GF-D8 (cell line): ENCODE data around the gene SORCS2.

ENCODE experiments used
- DNase-seq: peaks from one replicate; lab custom pipeline; 2025; lab: John Stamatoyannopoulos, UW

The SORCS2 gene

DNA sequence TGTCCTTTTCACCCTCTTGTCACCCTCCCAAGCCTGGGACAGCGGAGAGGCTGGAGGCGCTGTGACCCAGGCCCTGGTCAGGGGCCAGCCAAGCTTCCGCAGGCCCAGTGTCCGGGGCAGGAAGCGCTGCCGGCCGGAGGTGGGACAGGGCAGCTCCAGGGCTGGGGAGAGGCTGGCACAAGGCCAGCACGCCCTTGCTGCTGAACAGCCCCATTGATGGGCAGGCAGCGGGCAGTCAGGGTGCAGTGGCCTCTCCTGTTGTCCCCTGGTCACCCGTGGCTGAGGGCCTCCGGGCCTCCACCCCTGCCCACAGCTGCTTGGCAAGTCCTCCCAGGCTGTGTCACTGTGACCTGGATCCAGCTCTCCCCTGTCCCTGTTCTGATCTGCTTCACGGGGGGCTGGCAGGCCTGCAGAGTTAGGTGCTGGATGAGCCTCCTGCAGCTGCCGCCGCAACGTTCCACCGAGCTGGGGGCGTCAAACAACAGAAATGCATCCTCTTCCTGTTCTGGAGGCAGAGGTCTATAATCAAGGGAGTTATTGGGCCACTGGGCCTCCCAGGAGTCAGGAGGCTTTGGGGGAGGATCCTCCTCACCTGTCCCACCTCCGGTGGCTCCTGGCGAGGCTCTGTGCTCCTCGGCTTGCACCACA lies 134.5 kb downstream of the SORCS2 start:
- DNase-seq, result no peak

DNA sequence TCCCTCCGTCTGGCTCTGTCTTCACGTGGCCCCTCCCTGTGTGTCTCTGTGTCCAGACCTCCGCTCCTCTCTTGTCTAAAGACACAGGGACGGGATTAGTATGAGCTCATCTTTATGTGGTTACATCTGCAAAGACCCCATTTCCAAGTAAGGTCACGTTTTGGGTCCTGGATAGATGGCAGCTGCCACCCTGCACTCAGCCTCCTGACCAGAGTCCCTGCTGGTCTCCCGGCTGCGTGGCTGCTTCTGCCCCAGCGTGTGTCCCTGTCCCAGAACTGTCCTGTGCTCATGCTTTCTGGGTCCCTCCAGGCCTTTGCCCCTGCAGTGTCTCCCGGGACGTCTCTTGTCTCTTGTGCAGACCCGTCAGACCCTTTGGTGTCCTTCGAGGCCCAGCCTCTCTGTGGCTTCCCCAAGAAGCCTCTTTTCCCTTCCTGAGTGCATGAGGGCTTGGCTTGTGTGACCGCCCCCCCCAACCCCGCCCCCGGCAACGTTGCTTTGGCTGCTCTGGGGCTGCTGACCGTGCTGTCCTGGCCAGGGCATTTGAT lies 135.1 kb downstream of the SORCS2 start:
- no peak for DNase-seq

DNA sequence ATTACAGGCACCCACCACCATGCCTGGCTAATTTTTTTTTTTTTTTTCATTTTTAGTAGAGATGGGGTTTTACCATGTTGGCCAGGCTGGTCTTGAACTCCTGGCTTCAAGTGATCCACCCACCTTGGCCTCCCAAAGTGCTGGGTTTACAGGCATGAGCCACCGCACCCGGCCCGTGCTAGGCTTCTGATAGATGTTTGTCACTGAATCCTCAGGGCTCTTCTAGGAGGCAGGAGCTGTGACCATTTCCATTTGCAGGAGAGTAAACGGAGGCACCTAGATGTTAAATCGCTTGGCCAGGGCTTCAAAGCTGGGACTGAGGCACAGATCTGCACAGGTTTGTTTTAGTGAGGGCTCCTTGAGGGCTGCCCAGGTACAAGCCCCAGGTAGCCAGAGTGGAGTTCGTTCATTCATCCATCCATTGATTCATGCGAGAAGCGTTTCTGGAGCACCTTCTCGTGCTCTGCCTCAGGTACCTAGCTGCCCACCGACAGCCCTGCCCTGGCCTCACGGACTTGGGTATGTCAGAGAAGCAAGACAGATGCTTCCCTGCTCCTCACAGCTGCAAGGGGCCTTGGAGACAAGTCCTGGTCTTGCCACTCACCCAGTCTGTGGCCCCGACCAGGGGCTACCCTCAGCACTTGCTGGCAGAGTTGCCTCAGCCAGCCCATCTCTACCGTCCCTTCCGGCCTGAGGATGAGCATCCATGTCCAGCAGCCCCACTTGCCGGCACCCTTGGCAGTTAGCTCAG lies 136.0 kb downstream of the SORCS2 start:
- DNase-seq, result no peak

DNA sequence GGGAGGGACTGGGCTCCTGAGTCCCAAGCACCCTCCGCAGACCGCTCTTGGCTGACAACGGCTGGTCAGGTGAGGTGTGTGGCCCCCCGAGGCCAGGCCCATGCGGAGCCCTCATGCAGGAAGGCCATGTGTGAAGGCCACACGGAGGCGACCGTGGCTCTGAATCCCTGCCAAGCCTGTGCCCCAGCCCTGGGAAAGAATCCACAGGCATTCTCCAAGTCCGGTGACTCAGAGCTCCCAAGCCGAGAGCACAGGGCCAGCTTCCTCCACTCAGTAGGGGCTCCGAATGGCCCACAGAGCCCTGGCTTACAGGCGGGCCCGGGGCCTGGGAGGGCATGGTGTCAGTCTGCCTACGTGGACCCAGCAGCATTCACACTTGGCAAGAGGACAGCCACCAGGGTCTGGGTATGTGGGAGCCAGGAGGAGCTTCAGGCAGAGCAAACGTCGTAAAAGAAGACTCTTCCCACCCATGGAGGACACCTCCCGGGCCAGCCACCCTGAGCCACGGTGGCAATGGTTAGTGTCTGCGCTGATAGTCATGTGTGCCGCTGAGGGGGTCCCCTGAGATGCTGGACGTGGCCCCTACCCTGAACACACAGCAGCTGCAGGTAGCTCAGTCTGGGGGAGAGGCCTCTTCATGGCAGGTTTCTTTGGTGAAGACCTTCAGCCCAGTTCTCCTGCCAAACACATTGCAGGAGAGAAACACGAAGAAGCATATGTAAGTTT lies 136.7 kb downstream of the SORCS2 start:
- DNase-seq, result no peak

DNA sequence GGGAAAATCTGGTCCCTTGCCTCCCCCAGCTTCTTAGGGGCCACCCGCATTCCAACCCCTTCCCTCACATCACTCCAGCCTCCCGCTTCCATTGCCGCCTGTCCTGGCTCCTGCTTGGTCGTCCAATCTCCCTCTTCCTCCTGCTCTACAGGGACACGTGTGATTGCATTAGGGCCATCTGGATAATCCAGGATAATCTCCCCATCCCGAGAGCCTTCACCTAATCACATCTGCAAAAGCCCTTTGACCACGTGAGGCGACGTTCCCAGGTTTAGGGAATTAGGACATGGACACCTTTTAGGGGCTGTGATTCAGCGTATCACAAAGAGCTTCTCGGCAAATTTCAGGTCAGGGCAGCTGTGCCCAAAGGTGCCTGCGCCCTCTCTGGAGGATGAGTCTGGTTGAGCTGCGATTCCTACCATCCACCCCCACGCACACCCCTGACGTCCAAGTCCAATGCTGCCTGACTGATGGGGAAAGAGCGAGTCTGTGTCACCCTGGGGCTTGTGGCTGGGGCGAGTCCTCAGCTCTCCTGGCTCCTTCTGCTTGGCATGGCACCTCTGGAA lies 137.8 kb downstream of the SORCS2 start:
- DNase-seq, result no peak

DNA sequence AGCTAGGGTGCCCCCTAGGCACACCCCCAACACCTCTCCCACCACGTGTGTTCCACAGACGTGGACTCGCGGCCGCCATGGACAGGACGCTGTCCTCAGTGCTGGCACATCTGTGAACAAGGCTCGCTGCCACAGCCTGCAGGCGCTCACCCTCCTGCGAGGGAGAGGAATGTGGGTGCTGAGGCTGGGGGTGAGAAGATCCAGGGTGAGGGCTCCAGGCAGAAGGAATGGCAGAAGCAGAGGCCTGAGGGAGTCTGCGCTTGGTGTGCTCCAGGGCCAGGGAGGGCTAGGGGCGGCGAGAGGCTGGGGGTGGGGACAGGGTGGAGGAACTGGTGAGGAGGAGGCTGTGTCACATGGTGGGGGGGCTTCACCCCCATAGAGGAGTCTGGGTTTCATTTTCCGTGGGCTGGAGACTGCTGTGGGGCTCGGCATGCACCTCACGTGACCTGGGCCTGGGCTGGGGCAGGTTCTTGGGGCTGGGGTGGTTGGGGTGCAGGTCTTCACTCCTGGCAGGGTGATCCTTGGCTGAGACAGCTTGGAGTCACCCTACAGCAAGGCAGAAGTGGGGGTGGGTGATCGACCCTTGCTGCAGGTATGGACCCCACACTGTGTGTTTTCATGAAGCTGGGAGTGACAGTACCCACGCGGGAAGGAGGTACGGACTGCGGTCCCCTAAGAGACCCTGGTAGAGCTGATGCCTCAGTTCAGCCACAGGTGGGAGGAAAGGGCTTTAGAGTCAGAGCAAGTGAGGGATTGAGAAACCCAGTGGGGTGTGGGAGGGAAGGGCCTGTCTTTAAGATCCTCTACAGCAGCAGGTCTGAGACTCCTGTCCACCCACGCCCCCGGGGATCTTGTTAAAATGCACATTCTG lies 138.7 kb downstream of the SORCS2 start:
- DNase-seq, result no peak

DNA sequence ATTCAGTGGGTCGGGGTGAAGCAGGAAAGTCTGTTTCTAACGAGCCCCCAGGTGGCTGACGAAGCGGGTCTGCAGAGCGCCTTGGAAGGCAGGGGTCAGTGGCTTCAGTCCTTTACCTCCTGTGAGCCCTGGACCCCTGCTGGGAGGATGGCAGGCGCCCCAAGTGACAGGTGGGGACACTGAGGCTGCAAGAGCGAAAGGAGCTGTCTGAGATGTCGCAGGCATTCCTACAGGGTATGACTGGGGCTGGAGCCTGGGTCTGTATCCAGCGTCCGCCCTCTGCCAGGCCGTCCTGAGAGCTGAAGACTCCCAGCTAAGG lies 139.3 kb downstream of the SORCS2 start:
- no peak for DNase-seq

DNA sequence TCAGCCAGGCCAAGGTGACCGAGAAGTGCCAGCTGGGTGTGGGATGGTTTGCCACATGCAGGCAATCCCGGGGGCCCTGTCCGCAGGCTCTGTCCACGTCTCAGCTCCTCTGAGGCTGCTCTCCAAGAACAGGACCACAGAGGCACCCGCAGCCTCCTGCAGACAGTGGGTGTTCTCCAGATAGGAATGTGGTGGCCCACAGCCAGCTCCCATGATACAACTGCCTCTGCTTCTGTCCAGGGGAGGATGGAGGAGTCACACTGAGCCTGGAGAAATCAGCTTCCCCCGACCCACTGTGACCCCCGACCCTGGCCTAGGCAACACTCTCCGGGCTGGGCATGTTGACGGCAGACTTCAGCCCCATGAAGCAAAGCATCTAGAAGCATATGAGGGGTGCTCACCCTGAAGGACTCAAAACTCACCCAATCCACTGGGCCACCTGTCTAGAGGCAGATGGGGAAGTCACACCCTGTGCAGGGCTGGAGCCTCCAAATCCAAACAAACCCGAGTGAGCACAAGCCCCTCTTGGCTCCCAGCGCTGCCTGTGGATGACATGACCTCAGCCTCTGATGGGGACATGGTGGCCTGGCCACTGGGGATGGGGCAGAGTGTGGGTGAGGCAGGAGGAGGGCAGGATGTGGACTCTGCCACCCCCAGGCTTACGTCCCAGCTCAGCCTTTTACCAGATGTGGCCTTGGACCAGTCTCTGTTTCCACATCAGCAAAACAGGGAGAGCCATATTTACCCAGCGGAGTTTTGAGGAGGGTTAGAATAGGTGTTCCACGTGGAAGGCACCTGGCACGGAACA lies 140.1 kb downstream of the SORCS2 start:
- no peak for DNase-seq

DNA sequence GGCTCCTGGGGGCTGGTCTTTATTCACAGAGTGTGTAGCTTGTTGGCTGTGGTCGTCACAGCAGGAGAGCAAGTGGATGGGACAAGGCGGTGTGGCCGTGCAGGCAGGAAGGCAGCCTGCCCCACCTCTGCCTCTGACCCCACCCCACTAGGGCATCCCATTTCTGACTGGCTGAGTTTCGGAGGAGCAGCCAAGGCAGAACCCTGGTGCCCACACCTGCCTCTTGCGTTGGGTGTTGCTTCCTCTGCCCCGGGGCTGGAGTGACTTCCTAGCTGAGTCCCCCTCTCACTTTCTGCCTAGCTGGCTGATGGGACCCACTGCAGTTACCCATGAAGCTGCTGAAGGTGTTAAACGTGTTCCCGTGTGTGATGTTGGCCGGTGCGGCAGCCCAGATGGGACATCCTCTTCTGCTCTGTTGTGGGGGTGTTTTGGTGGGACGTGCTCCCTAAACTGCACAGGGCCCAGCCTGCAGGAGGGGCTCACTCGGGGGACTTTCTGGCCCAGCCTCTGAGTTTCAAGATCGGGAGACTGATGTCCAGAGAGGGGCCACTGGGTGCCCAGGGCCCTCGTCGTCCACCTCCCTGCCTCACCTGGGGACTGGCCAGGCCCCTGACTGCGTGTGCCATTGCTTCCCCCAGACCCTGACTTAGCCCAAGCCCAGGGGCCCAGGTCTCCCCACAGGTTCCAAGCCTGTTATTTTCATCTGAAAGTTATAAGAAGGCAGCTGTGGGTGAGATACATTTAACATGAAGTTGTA lies 140.9 kb downstream of the SORCS2 start:
- DNase-seq, result no peak

DNA sequence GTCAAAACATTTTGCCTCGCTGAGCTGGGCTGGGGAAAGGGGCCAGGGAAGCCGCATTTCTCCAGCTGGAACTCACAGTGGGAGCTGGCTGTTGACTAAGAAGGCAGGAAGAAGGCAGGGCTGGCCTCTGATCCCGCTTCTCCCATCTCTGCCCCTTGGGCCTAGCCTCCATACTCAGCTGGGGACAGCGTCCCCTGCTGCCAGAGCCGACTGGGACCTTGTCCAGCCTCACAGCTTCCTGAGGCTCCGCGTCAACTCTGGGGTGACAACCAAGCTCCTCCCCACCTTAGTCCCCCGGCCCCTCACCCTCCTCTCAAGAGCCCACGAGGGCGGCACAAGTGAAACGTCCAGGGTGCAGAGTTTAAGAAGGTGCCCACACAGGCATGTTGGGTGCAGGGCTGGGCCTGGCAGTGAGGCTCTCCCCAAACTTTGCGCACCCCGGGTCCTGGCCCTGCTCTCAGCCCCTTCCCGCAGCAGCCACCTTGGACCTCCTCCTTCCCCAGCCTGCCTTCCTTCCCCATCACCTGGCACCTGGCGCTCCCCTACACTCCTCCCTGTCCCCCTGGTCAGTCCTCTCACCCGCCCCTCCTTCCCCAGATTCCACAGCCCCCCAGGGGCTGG lies 141.6 kb downstream of the SORCS2 start:
- no peak for DNase-seq

DNA sequence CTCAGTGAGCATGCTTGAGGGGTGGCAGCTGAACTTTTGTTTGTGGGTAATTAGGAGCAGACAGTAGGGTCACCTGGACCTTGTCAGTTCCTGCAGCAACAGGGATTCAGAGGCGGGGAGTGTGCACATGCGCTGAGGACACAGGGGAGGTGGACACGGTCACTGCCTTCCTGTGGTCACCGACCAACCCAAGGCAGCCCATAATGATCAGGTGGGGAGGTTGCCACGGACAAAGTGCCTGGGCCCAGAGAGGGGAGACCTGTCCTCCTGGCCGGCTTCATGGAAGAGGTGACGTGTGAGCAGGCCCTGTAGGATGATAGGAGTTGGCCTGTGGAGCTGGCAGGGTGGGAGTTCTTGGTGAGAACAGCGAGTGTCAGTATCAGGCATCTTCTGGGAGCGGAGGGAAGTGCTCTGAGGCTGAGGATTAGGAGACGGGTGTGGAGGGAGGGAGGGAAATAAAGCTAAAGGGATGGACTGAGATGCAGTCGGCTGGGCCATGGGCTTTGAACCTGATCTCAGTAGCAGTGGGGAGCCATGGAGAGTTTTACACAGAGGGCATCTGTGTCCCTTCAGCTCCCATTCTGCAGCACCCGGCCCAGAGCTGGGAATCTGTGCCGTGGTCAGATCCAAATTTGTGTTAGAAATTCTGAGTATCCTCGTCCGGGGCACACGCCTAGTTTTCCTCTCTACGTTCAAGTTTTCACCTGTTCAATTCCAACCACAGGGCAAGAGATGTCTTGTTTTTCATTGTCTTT lies 142.4 kb downstream of the SORCS2 start:
- no peak for DNase-seq

DNA sequence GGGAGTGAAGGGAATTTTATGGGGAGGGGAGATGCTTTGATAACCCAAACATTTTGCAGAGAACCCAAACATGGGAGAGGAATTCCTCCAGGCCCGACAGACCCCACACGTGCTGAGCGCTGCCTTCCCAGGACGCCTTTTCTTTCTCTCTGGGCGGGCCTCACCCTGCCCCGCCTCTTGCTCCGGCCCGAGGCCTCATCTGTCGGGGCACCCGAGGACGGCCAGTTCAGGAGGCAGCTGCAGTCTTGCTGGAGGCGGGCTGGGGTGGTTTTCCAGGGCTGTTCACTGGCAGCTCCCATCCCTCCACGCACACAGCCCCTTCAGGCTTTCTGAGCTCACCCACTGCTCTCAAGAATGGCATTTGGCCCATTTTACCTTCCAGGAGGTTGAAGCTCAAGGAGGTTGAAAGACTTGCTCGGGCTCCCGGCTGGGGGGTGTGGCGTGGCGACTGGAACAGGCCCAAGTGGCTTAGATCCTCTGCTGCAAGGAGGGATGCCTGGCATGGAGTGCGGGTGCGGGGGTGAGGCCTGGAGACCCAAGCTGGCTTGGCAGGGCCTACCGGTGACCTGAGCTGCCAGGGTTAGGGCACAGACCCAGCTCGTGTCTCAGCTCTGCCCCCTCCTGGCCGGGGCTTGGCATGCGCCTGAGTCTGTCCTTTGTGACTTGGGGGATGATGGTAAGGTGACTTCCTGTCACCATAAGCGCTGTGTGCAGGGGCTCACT lies 143.2 kb downstream of the SORCS2 start:
- DNase-seq, result no peak

DNA sequence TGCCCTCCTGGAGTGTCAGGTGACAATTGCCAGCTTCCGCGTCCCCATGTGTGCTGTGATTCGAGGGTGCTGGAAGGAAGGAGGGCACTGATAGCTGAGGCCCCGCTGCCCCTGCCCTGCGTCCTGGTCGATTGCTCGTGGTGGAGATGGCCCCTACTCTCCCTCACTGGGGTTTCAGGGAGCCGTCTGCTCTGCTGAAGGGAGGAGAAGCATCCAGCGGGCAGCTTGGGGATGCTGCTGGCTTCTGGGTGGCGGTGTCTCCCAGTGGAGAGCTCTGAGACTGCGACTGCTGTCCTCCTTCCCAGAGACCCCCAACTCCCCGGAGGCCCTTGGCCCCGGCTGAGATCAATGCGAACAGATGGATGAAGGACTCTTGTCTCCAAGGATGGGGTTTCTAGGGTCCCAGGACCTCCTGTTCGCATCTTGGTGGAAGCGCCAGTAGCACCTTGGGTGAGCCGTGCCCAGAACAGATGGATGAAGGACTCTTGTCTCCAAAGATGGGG lies 143.8 kb downstream of the SORCS2 start:
- no peak for DNase-seq

DNA sequence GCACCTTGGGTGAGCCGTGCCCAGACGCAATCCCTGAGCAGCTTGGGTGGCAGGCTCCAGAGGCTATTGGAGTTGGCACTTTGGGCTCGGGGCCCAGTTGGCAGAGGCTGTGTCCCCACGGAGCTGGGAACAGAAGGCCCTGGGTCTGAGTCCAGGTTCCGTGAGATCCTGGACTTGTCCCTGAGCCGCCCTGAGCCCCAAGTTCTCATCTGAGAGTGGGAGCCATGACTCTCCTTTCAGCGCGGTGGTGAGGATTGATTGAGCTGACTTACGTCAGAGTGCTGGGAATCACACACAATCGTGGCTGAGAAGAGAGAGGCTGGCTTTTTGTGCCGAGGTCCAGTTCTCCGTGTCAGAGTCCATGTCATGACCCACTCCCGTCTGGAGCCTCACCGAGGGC lies 144.4 kb downstream of the SORCS2 start:
- DNase-seq, result no peak

DNA sequence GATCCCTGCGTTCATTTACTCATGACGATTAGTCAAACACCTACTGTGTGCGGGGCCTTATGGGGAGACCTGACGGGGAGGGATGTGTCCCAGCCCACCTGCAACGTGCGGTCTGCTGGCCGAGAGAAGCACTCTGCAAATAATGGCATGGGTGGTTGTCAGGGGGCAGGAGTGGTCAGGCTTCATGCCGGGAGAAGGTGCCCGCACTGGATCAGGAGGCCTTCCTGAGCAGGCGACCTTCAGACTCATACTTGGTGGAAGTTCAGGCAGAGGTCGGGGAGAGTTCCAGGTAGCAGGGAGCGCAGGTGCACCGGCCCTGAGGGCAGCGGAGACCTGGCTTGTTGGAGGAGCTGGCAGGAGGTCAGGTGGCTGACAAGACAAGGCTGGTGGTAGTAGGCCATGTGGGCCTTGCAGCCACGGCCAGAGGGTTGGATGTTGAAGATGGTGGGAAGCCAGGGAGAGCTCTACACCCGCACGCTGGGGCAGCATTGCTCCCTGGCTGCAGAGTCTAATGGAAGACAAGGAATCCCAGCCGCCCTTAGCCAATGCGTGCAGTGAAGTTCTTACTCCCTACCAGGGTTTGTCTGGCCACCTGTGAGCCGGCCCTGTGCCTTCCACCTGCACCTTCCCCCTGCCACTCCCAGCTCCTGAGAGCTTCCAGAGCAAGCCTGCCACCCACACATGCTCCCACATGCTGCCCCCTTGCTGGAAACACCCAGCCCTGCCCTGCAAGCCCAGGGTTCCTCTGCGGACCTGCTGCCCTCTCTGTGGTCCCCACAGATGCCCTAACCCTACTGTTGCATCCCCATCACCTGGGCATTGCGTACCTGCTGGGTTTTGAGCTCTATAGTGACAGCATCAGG lies 145.1 kb downstream of the SORCS2 start:
- no peak for DNase-seq

DNA sequence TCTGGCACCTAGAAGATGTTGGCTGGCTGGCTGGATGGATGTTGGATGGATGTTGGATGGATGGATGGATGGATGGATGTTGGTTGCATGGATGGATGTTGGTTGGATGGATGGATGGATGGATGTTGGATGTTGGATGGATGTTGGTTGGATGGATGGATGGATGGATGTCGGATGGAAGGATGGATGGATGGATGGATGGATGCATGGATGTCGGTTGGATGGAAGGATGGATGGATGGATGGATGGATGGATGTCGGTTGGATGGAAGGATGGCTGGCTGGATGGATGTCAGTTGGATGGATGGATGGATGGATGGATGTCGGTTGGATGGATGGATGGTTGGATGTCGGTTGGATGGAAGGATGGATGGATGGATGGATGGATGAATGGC lies 145.7 kb downstream of the SORCS2 start:
- no peak for DNase-seq
